Upper lobe of left lung (tissue), 6 donors: Measurements from ENCODE around the gene PPP1R12B. TPM values are rescaled to one million over a fixed set of nuclear protein-coding genes. Genes with fewer than 3 reads are reported as not detected.

Experiments
- ATAC-seq, 2 donors: fragments of 200-7000 bp; cut with Tn5 transposase; one replicate each; pipeline ENCODE4 v1.9.1; 2022; ENCODE audit warnings: mild to moderate bottlenecking in 2 of 2, moderate library complexity in 2 of 2; ENCODE audit not compliant: low FRiP score in 2 of 2
- DNase-seq, 2 donors: peaks; one replicate each; pipeline ENCODE4 v3.0.0-alpha.2; 2019 to 2020
- H3K27ac ChIP-seq, 4 donors: fragments of 200-600 bp; sonication (generic); one replicate each; pipeline ENCODE4 v1.5.1; 2016 to 2019
- H3K27me3 ChIP-seq, 4 donors: fragments of 200-600 bp; sonication (generic); one replicate each; pipeline ENCODE4 v1.5.1; 2017 to 2019
- H3K36me3 ChIP-seq, 4 donors: fragments of 200-600 bp; sonication (generic); one replicate each; pipeline ENCODE4 v1.5.1; 2016 to 2019
- H3K4me1 ChIP-seq, 4 donors: fragments of 200-600 bp; sonication (generic); one replicate each; pipeline ENCODE4 v1.5.1; 2018 to 2019
- H3K4me3 ChIP-seq, 4 donors: fragments of 200-600 bp; sonication (generic); one replicate each; pipeline ENCODE4 v1.5.1; 2017 to 2019; ENCODE audit warnings: mild to moderate bottlenecking in 2 of 4, moderate library complexity in 1 of 4
- H3K9me3 ChIP-seq, 4 donors: fragments of 200-600 bp; sonication (generic); one replicate each; pipeline ENCODE4 v1.5.1; 2018 to 2019
- CTCF ChIP-seq, 6 experiments: fragments of 450-650 bp in 4 of 6; fragments of 200-600 bp in 2 of 6; sonication (generic) in 2 of 6; IDR thresholded peaks; one replicate each; pipeline ENCODE4 v1.5.1; 2016 to 2019; ENCODE audit warnings: antibody characterized with exemption in 6 of 6
- EP300 ChIP-seq, 4 donors: sonication (generic); formaldehyde crosslinking; IDR thresholded peaks; one replicate each; pipeline ENCODE4 v1.5.1; 2017; ENCODE audit warnings: antibody characterized with exemption in 4 of 4, control low read depth in 2 of 4
- POLR2A ChIP-seq, 4 donors: fragments of 450-650 bp; IDR thresholded peaks; one replicate each; pipeline ENCODE4 v1.5.1; 2016 to 2017; ENCODE audit warnings: antibody characterized with exemption in 4 of 4, mild to moderate bottlenecking in 2 of 4
- POLR2AphosphoS5 ChIP-seq, 2 donors: sonication (generic); formaldehyde crosslinking; IDR thresholded peaks; one replicate each; pipeline ENCODE4 v1.5.1; 2017; ENCODE audit warnings: antibody characterized with exemption in 2 of 2
- WGBS, 2 donors: methylation state at CpG; one replicate each; pipeline ENCODE4 v1.1.5; 2017 to 2018; 5-methylcytosine and 5-hydroxymethylcytosine counted together
- total RNA-seq, 6 donors: library from RNA; depleted of rRNA in 4 of 6; stranded (reverse); fragments of >200 nt in 4 of 6; gene quantifications; one replicate each; pipeline versions ENCODE4 v1.1.0 to v1.2.1, GENCODE V29; 2016 to 2021
- donor health status: DM: no; HTN: no; CAD: no; lungs with moderate emphysema.
- donor health status: DM: no; HTN: yes; CAD: no; lungs with severe emphysema.

PPP1R12B gene
- total RNA-seq, 6 donors from 2014 or later, result 27.6 to 120 (median 40.5) TPM

- Histone ChIP-seq H3K36me3 (no peaks in the 10 kb centered on the region), H3K4me1 (peaks cover 0 to under 1% (median under 1%) of the 10 kb centered on the region in 4 donors), H3K9me3 (no peaks in the 10 kb centered on the region), H3K4me3 (no peak overlapping the region), H3K27me3 (no peaks in the 10 kb centered on the region), H3K27ac (no peak overlapping the region)
- peak in 1 of 2 donors; percentile 29 for DNase-seq
- ATAC-seq, result no peak
- no peak for TF ChIP-seq POLR2AphosphoS5 (IDR thresholded peaks at IDR 0.05)
- TF ChIP-seq POLR2A (IDR thresholded peaks at IDR 0.05), result no peak
- no peak for TF ChIP-seq CTCF (IDR thresholded peaks at IDR 0.05)
- TF ChIP-seq EP300 (IDR thresholded peaks at IDR 0.05), result no peak
- 79 to 86% methylated on average over 5 to 9 of the region's 9 CpGs for WGBS, 2 donors
Measured at GRCh38 chr1:202306535-202307345, 41.8 kb upstream of the PPP1R12B start.

GRCh38 chr1:202310071-202310725 is 38.3 kb upstream of the PPP1R12B start:
- no peak for TF ChIP-seq EP300 (IDR thresholded peaks at IDR 0.05)
- TF ChIP-seq POLR2AphosphoS5 (IDR thresholded peaks at IDR 0.05), result no peak
- TF ChIP-seq CTCF (IDR thresholded peaks at IDR 0.05), result no peak
- TF ChIP-seq POLR2A (IDR thresholded peaks at IDR 0.05), result no peak
- ATAC-seq (no peak), DNase-seq (no peak)
- no peaks in the 10 kb centered on the region for H3K27me3 ChIP-seq
- no peak overlapping the region for H3K4me3 ChIP-seq
- no peaks in the 10 kb centered on the region for H3K9me3 ChIP-seq
- H3K27ac ChIP-seq, result no peak overlapping the region
- H3K4me1 ChIP-seq, result peaks cover 4 to 8% (median 5%) of the 10 kb centered on the region in 4 donors
- H3K36me3 ChIP-seq, result no peaks in the 10 kb centered on the region

- ATAC-seq (no peak), DNase-seq (no peak)
- TF ChIP-seq CTCF (IDR thresholded peaks at IDR 0.05) (no peak), POLR2A (IDR thresholded peaks at IDR 0.05) (no peak), EP300 (IDR thresholded peaks at IDR 0.05) (no peak), POLR2AphosphoS5 (IDR thresholded peaks at IDR 0.05) (no peak)
- Histone ChIP-seq H3K27ac (no peak overlapping the region), H3K27me3 (no peaks in the 10 kb centered on the region), H3K4me3 (no peak overlapping the region), H3K9me3 (no peaks in the 10 kb centered on the region), H3K4me1 (peaks cover 4 to 8% (median 5%) of the 10 kb centered on the region in 4 donors), H3K36me3 (no peaks in the 10 kb centered on the region)
- 90 to 93% methylated on average over 3 of the region's 3 CpGs for WGBS, 2 donors
Measured at GRCh38 chr1:202310746-202311145, 37.8 kb upstream of the PPP1R12B start.

- no peaks in the 10 kb centered on the region for H3K36me3 ChIP-seq
- H3K27ac ChIP-seq, result no peak overlapping the region
- H3K9me3 ChIP-seq, result no peaks in the 10 kb centered on the region
- TF ChIP-seq EP300 (IDR thresholded peaks at IDR 0.05) (no peak), POLR2AphosphoS5 (IDR thresholded peaks at IDR 0.05) (no peak), CTCF (IDR thresholded peaks at IDR 0.05) (no peak), POLR2A (IDR thresholded peaks at IDR 0.05) (no peak)
- peaks cover 4 to 8% (median 5%) of the 10 kb centered on the region in 4 donors for H3K4me1 ChIP-seq
- no peak overlapping the region for H3K4me3 ChIP-seq
- DNase-seq, result peak in 1 of 2 donors; percentile 32
- ATAC-seq, result no peak
- WGBS, 2 donors, result 7 to 9% methylated on average over 12 to 14 of the region's 14 CpGs
- no peaks in the 10 kb centered on the region for H3K27me3 ChIP-seq
Measured at GRCh38 chr1:202311875-202312635, 36.4 kb upstream of the PPP1R12B start.
